ENCODE data around the gene RAB9A.

DNA sequence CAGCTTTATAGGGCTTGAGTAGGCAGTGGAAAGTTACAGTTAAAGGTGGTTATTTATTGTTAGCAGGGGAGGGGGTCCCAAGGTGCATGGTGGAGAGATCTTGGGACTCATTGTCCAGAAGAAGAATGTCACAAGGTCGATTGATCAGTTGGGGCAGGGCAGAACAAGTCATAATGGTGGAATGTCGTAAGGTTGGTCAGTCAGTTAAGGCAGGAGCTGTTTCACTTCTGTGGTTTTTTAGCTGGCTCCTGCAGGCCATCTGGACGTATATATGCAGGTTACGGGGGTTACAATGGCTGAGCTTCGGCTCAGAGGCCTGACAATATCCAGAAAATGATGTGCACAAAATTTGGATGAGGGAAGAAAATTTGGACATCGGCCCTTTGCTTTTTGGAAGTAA, 52.8 kb downstream of the RAB9A start:
- TF ChIP-seq POLR2A (IDR thresholded peaks at IDR 0.05; ENCODE audit: low read length): no peak
- no peak for TF ChIP-seq GATA1 (IDR thresholded peaks at IDR 0.05; ENCODE audit: low read depth, low read length)

All from erythroblast (primary cell).